ENCODE data around the gene UBE2G2. TPM values are rescaled to one million over a fixed set of nuclear protein-coding genes. Genes with fewer than 3 reads are reported as not detected.

UBE2G2 gene
- total RNA-seq, 1 donor from 2014 or later, result 118 TPM

DNA sequence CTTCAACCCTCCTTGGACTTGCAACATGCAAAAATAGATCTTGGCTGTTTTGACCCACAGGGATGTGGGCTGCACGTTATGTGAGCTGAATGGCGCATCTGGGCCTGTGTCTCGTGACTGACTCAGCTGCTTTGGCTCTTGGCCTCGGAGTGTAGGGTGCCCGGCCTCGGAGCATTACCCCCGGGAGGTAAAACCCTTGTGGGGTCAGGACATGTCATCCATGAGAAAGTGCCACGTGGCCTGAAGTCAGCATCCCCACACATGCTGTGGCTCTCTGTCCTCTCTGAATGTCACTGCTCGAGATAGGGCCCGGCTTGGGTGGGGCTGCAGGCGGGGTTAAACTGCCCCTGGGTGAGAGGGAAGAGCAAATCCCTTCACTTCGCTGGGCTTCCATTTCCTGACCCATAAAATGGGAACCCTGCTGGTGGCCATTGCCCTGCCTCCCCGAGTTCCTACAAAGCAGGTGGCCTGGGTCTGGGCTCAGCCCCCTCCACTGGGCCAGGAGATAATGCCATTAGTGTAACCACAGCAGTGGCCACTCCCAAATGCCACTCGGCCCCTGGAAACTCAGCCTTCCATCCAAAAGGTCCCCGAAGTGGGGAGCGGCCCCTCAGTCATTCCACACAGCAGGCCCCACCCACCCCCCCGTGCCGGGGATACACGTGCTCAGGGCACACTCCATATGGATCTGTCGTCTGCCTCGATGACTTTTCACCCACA is 67.4 kb downstream of the UBE2G2 start:
- Mint-ChIP-seq H3K4me3 (ENCODE audit: low read depth) (no peak overlapping the region), H3K27me3 (ENCODE audit: low read depth) (peaks cover 7% of the 10 kb centered on the region), H3K27ac (no peak overlapping the region), H3K4me1 (ENCODE audit: low read depth) (no peaks in the 10 kb centered on the region), H3K9me3 (no peaks in the 10 kb centered on the region), H3K36me3 (ENCODE audit: low read depth) (no peaks in the 10 kb centered on the region)
- DNase-seq (ENCODE audit: low spot score), result no peak
- intact Hi-C loops (cut with micrococcal nuclease), result no loop called here

DNA sequence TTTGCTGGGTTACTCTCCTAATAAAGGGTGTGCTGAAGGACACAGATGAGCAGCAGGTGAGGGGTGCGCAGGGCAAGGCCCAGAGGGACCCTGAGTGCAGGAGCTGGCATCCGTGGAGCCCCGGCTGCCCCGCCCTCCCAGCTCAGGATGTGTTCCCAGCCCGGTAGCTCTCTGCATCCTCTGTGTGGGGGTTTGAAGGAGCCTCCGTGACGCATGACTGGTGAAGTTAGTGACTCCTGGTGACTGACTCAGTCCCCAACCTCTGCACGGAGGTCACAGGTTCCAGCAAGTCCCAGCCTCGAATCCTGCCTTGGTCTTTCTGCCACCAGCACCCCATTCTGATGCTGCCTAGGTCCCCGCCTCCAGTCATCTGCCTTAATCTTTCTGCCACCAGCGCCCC is 68.7 kb downstream of the UBE2G2 start:
- DNase-seq (ENCODE audit: low spot score), result no peak
- intact Hi-C loops (cut with micrococcal nuclease), result no loop called here
- no peak overlapping the region for H3K27ac Mint-ChIP-seq
- no peaks in the 10 kb centered on the region for H3K36me3 Mint-ChIP-seq (ENCODE audit: low read depth)
- no peak overlapping the region for H3K4me3 Mint-ChIP-seq (ENCODE audit: low read depth)
- peaks cover 7% of the 10 kb centered on the region for H3K27me3 Mint-ChIP-seq (ENCODE audit: low read depth)
- no peaks in the 10 kb centered on the region for H3K9me3 Mint-ChIP-seq
- H3K4me1 Mint-ChIP-seq (ENCODE audit: low read depth), result no peaks in the 10 kb centered on the region

DNA sequence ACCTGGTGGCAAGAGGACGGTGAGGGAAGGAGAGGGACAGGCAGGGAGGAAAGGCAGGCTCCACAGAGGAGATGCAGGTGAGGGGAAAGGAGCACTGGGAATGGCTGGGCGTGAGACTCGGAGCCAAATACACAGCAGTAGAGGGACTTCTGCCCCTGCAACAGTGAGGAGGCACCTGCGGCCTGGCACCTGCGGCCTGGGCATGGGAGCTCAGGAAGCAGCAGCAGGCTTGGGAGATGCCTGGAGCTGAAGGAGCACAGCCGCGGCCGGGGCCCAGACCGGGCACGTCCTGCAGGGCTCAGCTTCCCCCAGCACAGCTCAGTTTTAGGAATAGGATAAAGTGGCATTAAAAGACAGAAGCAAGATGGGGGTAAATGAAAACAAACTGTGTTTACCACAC is 69.4 kb downstream of the UBE2G2 start:
- intact Hi-C loops (cut with micrococcal nuclease), result no loop called here
- Mint-ChIP-seq H3K27ac (no peak overlapping the region), H3K36me3 (ENCODE audit: low read depth) (no peaks in the 10 kb centered on the region), H3K4me1 (ENCODE audit: low read depth) (no peaks in the 10 kb centered on the region), H3K4me3 (ENCODE audit: low read depth) (no peak overlapping the region), H3K9me3 (no peaks in the 10 kb centered on the region), H3K27me3 (ENCODE audit: low read depth) (peaks cover 2% of the 10 kb centered on the region)
- DNase-seq (ENCODE audit: low spot score), result no peak

DNA sequence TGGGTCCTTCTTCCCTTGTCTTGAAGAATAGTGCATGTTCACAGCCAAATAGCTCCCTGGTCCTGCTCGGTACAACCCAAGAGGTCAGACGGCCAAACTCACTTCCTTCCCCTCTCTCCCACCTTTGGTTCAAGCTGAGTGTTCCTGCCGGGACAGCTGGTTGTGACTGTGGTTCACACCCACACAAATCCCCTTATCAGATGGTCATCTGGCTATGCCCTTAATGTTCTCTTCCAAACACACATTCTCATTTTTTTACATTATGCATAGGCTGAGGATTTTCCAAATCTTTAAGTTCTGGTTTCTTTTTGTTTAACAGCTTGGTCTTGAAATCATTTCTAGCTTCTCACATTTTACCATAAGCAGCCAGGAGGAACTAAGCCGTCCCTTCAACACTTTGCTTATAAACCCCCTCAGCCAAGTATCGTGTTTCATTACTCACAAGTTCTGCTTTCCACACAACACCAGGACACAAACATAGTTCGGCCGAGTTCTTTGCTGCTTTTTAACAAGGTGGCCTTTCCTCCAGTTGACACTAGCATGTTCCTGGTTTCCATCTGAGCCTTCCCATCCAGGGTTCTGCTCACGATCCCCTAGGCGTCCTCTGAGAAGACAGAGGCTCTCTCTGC is 70.6 kb downstream of the UBE2G2 start:
- Mint-ChIP-seq H3K27me3 (ENCODE audit: low read depth) (peaks cover 2% of the 10 kb centered on the region), H3K36me3 (ENCODE audit: low read depth) (no peaks in the 10 kb centered on the region), H3K4me1 (ENCODE audit: low read depth) (no peaks in the 10 kb centered on the region), H3K4me3 (ENCODE audit: low read depth) (no peak overlapping the region), H3K27ac (no peak overlapping the region), H3K9me3 (no peaks in the 10 kb centered on the region)
- no peak for DNase-seq (ENCODE audit: low spot score)
- intact Hi-C loops (cut with micrococcal nuclease), result no loop called here

DNA sequence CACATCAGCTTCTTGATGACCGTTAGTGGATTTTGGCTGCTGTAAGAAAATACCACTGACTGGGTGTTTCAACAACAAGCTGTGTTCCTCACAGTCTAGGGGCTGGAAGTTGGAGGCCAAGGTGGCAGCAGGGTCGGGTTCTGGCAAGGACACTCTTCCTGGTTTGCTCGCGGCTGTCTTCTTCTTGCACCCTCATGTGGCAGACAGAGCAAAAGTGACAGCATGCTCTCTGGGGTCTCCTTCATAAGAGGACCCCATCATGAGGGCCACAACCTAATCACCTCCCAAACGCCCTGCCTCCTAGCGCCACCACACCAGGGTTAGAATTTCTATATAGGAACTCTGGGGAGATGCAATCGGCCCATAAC is 71.6 kb downstream of the UBE2G2 start:
- intact Hi-C loops (cut with micrococcal nuclease), result no loop called here
- no peaks in the 10 kb centered on the region for H3K36me3 Mint-ChIP-seq (ENCODE audit: low read depth)
- no peak overlapping the region for H3K4me3 Mint-ChIP-seq (ENCODE audit: low read depth)
- H3K9me3 Mint-ChIP-seq, result no peaks in the 10 kb centered on the region
- peaks cover 4% of the 10 kb centered on the region for H3K27me3 Mint-ChIP-seq (ENCODE audit: low read depth)
- H3K27ac Mint-ChIP-seq, result no peak overlapping the region
- no peak for DNase-seq (ENCODE audit: low spot score)
- no peaks in the 10 kb centered on the region for H3K4me1 Mint-ChIP-seq (ENCODE audit: low read depth)

DNA sequence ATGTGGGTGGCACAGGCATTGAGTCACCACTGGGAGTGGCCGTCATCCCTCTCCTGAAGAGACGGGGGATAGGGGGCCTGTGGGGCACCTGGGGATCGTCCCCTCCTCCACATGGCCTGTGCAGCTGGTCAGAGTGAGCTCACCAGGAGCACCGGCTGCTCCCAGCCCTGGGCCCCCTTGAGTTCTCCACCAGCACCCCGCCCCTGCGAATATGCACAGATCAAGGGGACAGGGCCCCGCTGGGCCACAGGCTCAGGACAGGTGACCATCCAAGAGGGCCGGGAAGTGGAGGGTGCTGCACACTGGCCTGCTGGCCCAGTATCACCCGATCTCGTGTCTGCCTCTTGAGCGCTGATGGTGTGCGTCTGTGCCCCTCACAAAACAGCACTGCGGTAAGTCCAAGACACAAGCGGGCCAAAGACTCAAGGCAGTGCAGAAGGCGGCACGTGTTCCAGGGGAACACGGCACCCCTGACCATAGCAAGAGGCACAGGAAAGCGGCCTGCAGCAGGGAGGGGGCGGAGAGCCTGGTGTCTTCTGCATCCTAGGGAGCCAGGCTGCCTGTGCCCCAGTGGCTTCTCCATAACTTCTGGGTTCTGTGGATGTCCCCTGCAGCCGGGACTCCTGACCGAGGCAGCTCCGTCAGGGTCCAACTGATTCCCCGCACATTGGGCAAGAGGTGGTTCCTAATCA is 72.1 kb downstream of the UBE2G2 start:
- Mint-ChIP-seq H3K4me3 (ENCODE audit: low read depth) (no peak overlapping the region), H3K4me1 (ENCODE audit: low read depth) (no peaks in the 10 kb centered on the region), H3K27ac (no peak overlapping the region), H3K9me3 (no peaks in the 10 kb centered on the region), H3K36me3 (ENCODE audit: low read depth) (no peaks in the 10 kb centered on the region), H3K27me3 (ENCODE audit: low read depth) (peaks cover 7% of the 10 kb centered on the region)
- intact Hi-C loops (cut with micrococcal nuclease), result no loop called here
- no peak for DNase-seq (ENCODE audit: low spot score)

DNA sequence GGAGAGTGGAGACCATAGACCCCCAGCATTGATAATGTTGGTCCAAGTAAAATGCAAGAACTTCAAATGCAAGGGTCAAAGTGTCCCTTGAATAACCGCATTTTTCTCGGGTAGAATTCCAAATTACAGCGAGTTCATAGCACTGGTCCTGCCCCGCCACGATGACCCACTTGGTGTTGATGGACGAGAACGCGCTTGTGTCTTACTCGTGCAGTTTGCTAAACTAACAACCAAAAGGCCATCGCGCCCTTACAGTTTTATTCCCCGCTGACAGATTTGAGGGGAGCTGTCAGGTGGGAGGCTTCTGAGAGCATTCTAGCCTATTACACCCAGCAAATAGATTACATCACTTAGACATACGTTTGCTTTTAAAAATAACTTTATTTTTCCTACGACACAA is 72.9 kb downstream of the UBE2G2 start:
- no peaks in the 10 kb centered on the region for H3K36me3 Mint-ChIP-seq (ENCODE audit: low read depth)
- no peaks in the 10 kb centered on the region for H3K9me3 Mint-ChIP-seq
- no peak overlapping the region for H3K4me3 Mint-ChIP-seq (ENCODE audit: low read depth)
- no peak for DNase-seq (ENCODE audit: low spot score)
- H3K27ac Mint-ChIP-seq, result no peak overlapping the region
- H3K4me1 Mint-ChIP-seq (ENCODE audit: low read depth), result no peaks in the 10 kb centered on the region
- intact Hi-C loops (cut with micrococcal nuclease), result no loop called here
- H3K27me3 Mint-ChIP-seq (ENCODE audit: low read depth), result peaks cover 10% of the 10 kb centered on the region

DNA sequence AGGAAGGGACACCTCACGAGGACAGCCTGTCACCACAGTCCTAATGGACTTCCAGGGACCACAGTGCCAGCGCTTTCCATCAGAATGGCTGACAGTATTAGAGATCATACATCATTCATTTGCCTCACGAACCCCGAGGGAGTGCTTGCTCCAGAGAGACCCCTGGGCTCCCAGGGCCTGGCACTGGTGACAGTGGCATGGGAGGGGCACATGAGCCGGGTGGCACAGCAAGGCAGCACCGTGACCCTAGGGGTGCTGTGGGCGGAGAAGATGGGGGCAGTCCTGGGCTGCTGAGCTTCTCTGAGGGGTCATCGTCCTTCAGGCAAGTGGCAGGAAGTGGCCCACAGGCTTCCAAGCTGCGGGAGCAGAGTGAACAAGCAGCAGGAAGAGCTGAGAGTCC is 73.9 kb downstream of the UBE2G2 start:
- intact Hi-C loops (cut with micrococcal nuclease), result no loop called here
- H3K9me3 Mint-ChIP-seq, result no peaks in the 10 kb centered on the region

DNA sequence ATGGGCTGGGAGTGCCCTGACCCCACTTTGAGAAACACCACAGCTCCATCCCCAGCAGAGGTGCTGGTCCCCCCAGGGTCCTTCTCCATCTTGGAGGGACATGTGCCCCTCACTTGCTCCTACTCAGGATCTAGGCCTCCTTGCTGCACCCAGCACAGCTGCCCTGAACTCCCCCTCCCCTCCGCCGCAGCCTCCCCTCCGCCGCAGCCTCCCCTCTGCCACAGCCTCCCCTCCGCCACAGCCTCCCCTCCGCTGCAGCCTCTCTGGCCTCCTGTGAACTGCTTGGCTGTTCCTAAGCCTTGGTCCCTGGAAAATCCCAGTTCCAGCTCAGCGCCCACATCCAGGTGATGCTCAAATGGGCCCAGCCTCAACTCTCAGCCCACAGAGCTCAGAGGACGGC is 74.3 kb downstream of the UBE2G2 start:
- intact Hi-C loops (cut with micrococcal nuclease), result no loop called here
- no peaks in the 10 kb centered on the region for H3K36me3 Mint-ChIP-seq (ENCODE audit: low read depth)
- no peaks in the 10 kb centered on the region for H3K4me1 Mint-ChIP-seq (ENCODE audit: low read depth)
- no peak overlapping the region for H3K27ac Mint-ChIP-seq
- no peak overlapping the region for H3K4me3 Mint-ChIP-seq (ENCODE audit: low read depth)
- no peak for DNase-seq (ENCODE audit: low spot score)
- peaks cover 21% of the 10 kb centered on the region for H3K27me3 Mint-ChIP-seq (ENCODE audit: low read depth)
- no peaks in the 10 kb centered on the region for H3K9me3 Mint-ChIP-seq

More for the DNA sequence above, 73.9 kb downstream of the UBE2G2 start:
- Mint-ChIP-seq H3K36me3 (ENCODE audit: low read depth) (no peaks in the 10 kb centered on the region), H3K27me3 (ENCODE audit: low read depth) (peaks cover 17% of the 10 kb centered on the region), H3K4me3 (ENCODE audit: low read depth) (no peak overlapping the region), H3K4me1 (ENCODE audit: low read depth) (no peaks in the 10 kb centered on the region), H3K27ac (no peak overlapping the region)
- DNase-seq (ENCODE audit: low spot score), result no peak

DNA sequence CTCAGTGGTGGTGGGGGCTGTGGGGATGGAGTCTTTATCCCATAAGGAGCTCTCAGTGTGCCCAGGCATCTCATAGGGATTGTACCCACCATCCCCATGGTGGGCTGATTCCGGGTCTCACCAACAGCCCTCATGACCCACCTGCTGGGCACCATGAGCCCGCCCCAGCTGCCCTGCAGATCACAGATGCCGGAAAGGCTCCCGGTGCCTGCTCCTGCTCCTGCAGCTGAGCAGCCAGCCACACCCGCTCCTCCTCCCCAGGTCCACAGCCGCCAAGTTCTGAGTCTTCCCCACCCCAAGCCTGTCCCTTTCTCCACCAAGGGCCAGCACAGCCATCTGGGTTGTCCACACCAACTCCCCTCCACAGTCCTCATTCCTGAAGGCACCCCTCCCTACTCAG is 74.8 kb downstream of the UBE2G2 start:
- H3K27me3 Mint-ChIP-seq (ENCODE audit: low read depth), result peaks cover 21% of the 10 kb centered on the region
- DNase-seq (ENCODE audit: low spot score), result no peak
- H3K27ac Mint-ChIP-seq, result no peak overlapping the region
- intact Hi-C loops (cut with micrococcal nuclease), result no loop called here
- H3K36me3 Mint-ChIP-seq (ENCODE audit: low read depth), result no peaks in the 10 kb centered on the region
- H3K4me3 Mint-ChIP-seq (ENCODE audit: low read depth), result no peak overlapping the region
- no peaks in the 10 kb centered on the region for H3K9me3 Mint-ChIP-seq
- H3K4me1 Mint-ChIP-seq (ENCODE audit: low read depth), result no peaks in the 10 kb centered on the region

DNA sequence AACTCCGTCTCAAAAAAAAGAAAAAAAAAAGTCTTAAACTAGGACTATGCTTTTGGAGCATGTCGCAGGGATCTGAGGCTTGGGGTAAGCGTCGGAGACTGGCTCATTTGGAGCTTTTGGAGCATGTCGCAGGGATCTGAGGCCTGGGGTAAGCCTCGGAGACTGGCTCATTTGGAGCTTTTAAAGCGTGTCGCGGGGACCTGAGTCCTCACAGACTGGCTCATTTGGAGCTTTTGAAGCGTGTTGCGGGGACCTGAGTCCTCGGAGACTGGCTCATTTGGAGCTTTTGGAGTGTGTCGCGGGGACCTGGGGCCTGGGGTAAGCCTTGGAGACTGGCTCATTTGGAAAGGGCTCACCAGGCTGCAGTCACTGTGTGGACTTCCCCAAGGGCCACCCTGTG is 76.7 kb downstream of the UBE2G2 start:
- no peaks in the 10 kb centered on the region for H3K9me3 Mint-ChIP-seq
- H3K27me3 Mint-ChIP-seq (ENCODE audit: low read depth), result peaks cover 27% of the 10 kb centered on the region
- no peaks in the 10 kb centered on the region for H3K4me1 Mint-ChIP-seq (ENCODE audit: low read depth)
- H3K27ac Mint-ChIP-seq, result no peak overlapping the region
- DNase-seq (ENCODE audit: low spot score), result no peak
- no peak overlapping the region for H3K4me3 Mint-ChIP-seq (ENCODE audit: low read depth)
- no peaks in the 10 kb centered on the region for H3K36me3 Mint-ChIP-seq (ENCODE audit: low read depth)
- intact Hi-C loops (cut with micrococcal nuclease), result no loop called here

DNA sequence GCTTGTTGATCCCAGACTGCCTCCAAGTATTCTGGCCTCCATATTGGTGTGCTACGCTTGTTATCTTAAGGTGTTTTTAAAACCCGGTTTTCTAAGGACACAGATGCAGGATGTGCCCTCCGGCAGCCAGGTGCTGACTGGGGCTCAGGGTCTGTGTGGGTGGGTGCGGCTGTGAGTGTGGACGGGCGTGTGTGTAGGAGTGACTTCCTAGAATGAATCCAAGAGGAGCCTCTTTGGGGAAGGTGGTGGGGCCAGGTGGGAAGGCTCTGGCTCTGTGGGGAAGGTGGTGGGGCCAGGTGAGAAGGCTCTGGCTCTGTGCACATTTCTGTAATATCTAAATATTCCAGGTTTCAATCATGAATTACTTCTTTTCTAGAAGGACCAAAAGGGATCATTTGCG is 77.4 kb downstream of the UBE2G2 start:
- intact Hi-C loops (cut with micrococcal nuclease), result no loop called here
- DNase-seq (ENCODE audit: low spot score), result no peak
- no peaks in the 10 kb centered on the region for H3K9me3 Mint-ChIP-seq
- H3K4me3 Mint-ChIP-seq (ENCODE audit: low read depth), result no peak overlapping the region
- H3K36me3 Mint-ChIP-seq (ENCODE audit: low read depth), result no peaks in the 10 kb centered on the region
- H3K27me3 Mint-ChIP-seq (ENCODE audit: low read depth), result peaks cover 33% of the 10 kb centered on the region
- H3K27ac Mint-ChIP-seq, result no peak overlapping the region
- H3K4me1 Mint-ChIP-seq (ENCODE audit: low read depth), result no peaks in the 10 kb centered on the region

Data from activated T-helper 2 cell treated with anti-CD3 and anti-CD28 coated beads, Interferon-gamma antibody, Interleukin-2, Interleukin-4, amounts not matched to agents 10 μg/mL and 5 μg/mL and 100 μg/mL, durations not matched to agents 14 hours and 24 hours and 36 hours (primary cell).